NCI-H2081 treated with DMSO at 0.1 percent for 48 hours (cell line): ENCODE measurements around the gene KCNQ1OT1.

Source experiments
- DNase-seq: peaks from one replicate; lab custom pipeline; 2025; lab: John Stamatoyannopoulos, UW

The KCNQ1OT1 gene

GRCh38 chr11:2721210-2721916 lies 21.6 kb upstream of the KCNQ1OT1 start:
- no peak for DNase-seq

GRCh38 chr11:2719831-2720590 lies 20.2 kb upstream of the KCNQ1OT1 start:
- no peak for DNase-seq

GRCh38 chr11:2718817-2719438 lies 19.1 kb upstream of the KCNQ1OT1 start:
- DNase-seq, result no peak

DNA sequence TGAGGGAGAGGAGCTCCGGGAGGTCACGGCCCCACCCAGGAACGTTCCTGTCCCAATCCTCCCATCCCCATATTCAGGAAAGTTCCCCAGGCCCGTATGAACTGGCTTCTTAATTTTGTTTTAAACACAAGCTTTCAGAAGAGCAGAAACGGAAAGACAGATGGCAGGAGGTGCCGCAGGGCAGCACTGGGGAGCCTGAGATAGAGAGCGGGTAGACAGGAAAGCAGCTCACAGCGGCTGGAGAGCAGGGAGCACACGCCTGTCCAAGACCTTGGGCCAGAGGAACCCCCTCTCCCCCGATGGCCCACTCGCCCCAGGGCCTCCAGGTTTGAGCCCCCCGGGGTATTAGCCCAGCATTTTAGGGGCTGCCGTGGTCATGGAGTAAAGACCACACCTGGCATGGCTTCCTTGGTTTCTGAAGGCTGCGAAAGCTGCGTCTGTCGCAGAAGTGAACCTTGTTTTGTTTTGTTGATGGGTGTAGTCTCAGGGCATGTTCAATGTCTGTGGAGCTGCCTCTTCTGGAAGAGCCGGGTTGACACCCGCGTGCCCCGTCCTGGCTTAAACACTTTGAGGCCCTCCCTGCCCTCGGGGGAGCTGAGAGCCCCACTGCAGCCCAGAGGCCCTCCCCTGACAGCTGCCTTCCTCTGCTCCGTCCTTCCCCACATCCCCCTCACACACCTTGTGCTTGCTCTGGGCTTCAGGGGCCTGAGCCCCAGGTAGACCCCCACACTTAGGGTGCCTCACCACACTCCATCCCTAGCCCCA lies 17.9 kb upstream of the KCNQ1OT1 start:
- no peak for DNase-seq

GRCh38 chr11:2716376-2717095 lies 16.7 kb upstream of the KCNQ1OT1 start:
- no peak for DNase-seq

GRCh38 chr11:2715716-2716350 lies 16.0 kb upstream of the KCNQ1OT1 start:
- DNase-seq, result no peak

- DNase-seq, result no peak
Measured at GRCh38 chr11:2714871-2715270, 15.1 kb upstream of the KCNQ1OT1 start.

GRCh38 chr11:2714463-2714800 lies 14.6 kb upstream of the KCNQ1OT1 start:
- DNase-seq, result no peak

DNA sequence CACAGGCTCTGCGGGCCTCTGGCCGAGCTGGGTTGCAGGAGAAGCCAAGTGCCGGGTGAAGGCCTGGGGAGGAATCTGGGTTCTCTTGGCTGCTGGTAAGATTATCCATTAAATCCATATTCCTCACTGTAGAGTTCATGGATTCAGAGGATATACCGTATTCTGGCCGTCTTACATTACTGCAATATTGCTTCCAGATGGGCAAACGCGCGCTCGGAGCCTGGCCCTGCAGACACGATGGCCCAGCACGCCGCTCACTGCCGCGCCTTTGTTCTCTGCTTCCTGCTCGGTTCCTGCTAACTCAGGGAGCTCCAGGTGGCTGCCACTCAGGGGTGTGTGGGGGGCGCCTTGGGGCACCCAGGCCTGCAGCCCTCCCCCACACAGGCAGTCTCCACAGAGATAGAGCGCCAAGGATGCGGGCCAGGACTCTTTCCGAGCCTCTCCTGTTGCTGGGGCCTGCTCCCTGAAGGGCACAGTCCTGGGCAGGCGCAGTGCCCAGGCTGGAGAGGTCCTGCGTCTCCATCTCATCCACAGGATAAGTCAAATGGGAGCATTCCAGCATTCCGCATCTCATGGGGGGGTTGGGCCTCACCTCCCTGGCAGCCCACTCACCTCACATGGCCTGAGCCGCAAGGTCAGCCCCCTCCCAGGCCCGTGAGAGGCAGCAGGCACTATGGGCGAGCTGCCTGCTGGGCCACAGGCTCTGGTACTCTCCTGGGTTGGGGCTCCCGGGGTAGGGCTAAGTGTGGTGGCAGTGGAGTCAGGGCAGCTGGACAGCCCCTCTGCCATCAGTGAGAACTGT lies 14.1 kb upstream of the KCNQ1OT1 start:
- DNase-seq, result no peak

- DNase-seq, result no peak
Measured at GRCh38 chr11:2713094-2713493, 13.3 kb upstream of the KCNQ1OT1 start.

DNA sequence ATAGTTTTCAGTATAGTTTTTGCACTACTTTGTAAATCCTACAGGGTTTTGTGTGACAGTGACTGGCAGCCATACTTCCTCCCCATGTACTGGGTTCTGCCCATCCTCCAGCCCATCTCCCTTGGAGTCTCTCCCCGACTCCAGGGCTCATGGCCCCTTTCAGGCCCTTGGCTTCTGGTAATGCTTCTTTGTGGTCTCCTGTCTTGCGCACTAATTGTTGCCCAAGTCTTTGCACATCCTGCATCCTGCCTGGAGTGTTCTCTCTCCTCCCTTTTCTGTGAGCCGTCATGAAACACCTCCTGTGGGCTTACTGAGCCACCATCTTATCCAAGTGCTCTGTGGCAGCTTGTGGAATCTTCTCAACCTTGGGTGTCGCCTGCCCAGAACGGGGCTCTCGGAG lies 11.4 kb upstream of the KCNQ1OT1 start:
- no peak for DNase-seq

- DNase-seq, result no peak
Measured at GRCh38 chr11:2709429-2709828, 9.6 kb upstream of the KCNQ1OT1 start.

DNA sequence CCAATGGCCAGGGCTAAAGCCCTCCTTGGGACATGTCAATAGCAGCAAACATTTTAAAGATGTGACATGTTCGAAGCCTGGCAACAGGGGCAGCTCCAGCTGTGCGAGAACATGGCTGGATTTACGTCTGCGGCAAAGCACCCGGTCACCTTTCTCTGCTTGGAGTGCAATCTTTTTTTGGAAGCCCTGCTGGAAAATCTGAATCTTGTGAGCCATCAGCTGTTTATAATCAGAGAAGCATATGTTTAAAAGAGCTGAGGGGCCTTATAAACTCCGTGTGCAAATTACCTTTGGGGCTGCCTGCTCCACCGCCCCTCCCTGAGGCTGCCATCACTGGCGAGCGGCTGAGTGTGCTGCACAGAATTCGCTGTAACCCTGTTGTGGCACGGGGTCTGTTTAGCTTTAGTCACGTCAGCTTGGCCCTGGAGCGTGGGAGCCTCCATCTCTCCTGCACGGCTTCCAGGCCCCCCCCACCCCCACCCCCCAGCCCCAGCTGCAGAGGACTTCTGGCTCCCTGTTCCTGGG lies 9.0 kb upstream of the KCNQ1OT1 start:
- no peak for DNase-seq

DNA sequence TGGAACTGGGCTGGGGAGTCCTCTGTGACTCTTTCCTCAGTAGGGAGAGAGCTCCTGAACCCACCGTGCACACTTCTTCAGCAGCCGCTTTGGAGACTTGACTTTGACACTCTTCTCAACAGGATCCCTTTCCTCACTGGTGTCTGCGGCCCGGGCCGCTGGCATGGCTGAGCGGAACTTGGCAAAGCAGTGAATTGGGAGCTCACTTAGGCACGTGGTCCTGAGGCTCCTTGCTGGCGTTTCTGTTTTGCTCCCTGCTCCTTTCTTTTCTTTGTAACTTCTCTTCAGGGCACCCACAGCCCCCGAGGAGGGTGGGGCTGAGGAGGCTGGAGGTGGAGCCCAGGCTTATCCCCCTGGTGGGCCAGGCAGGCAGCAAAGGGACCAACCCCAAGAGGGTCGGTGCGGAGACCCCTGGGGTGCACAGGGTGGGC lies 8.4 kb upstream of the KCNQ1OT1 start:
- no peak for DNase-seq

- DNase-seq, result no peak
Measured at GRCh38 chr11:2707736-2708135, 7.9 kb upstream of the KCNQ1OT1 start.

DNA sequence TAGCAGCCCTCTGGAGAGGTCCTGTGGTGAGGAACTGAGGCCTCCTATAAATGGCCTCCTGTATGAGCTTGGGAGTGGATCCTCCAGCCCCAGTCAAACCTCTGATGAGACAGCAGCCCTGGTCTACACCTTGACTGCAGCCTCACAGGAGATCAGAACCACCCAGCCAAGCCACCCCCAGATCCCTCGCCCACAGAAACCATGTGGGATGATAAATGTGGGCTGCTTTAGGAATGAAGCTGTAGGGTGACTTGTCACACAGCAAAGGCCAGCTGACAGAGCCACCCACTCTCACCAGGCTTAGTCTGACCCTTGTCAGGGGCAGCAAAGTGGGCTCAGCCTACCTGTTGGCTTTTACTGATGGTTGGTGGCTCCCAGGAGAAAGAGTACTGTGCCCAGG lies 6.5 kb upstream of the KCNQ1OT1 start:
- DNase-seq, result no peak

DNA sequence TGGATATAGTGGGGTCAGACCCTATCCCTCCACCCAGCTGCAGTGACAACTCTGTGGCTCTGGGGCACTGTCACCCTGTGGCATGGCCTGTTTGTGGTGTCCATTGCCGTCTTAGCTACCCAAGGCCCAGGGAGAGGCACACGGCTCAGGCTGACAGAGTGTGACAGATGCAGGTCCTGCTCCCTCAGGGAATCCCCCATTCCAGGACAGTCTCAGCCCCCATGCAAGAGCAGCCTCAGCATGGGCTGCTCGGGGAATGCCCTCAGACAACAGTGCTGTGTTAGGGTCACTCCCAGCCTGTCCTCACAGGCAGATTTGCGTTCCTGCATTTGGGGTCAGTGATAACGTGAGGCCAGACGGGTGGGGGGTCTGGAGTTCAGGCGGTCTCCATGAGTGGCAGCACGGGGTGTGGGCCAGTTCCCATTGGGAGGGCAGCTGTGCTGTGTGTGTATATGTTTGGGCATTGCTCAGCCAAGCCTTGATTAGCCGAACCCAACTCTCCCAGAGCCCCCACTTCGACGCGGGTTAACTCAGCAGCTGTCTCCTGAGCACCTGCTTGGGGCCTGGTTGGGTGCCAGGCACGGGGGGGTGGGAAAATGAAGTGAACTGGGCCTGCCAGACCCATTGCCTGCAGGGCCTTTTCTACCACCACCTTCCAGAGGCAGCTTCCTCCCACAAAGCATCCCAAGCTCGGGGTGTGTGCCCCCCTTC lies 5.3 kb upstream of the KCNQ1OT1 start:
- no peak for DNase-seq

- DNase-seq, result no peak
Measured at GRCh38 chr11:2704356-2704755, 4.6 kb upstream of the KCNQ1OT1 start.

- DNase-seq, result no peak
Measured at GRCh38 chr11:2703363-2704141, 3.8 kb upstream of the KCNQ1OT1 start.
